ENCODE data around the gene RABL3.
A peak's percentile ranks its signal among the peaks of the same experiment; 100 is the strongest.
"Not testable (repeated sequence)": the region's sequence is repeated elsewhere in the genome, so short reads cannot be mapped to it uniquely, and the experiment has no call there.

Gene RABL3

GRCh38 chr3:120682095-120682681 lies 60.1 kb downstream of the RABL3 start, which contains the start of gene HGD:
Gene HGD, minus strand, starts transcription at chr3:120682239. Its CDS starts 128 bp downstream, at chr3:120682111.
- no peak for DNase-seq

DNA sequence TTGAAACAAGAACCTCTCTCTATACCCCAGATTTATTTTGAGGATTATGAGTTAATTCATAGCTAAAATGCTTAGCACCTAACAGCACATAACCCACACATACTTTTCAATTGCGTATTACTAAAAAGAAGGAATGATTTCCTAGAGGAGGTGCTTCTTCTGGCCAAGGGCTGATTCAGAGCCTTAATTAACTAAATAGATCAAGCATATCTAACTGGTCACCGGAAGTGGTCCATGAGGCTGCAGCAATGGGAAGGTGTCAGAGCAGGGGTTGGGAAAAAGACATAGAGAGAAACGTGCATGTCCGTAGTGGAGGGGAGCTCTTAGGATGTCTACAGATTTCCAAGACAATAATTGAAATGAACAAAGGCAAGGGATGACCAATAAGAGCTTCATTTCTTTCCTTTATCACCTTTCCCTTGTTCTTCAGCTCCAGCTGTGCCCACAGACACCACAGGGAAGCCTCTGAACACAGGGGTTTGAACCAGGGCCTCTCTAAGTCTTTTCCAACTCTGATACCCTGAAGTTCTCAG lies 60.7 kb downstream of the RABL3 start:
- DNase-seq, result no peak

DNA sequence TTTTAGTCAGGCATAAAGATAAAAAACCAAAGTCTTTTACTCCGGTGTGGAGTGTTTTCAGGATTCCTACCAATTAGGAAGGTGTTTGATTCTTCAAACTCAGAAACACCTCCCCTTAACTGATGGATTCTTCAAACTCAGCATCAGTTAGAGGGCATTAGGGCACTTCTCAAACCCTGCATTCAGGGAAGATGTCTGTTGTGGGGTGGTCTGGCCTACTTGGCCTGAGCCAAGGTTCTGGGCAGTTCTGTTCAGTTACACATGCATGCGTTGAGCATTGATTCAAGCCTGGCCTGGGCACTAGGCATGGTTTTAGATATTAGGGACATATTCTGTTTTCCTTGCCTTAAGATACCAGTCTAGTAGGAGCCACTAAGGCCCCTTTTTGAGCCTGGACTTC lies 61.3 kb downstream of the RABL3 start:
- DNase-seq, result no peak

DNA sequence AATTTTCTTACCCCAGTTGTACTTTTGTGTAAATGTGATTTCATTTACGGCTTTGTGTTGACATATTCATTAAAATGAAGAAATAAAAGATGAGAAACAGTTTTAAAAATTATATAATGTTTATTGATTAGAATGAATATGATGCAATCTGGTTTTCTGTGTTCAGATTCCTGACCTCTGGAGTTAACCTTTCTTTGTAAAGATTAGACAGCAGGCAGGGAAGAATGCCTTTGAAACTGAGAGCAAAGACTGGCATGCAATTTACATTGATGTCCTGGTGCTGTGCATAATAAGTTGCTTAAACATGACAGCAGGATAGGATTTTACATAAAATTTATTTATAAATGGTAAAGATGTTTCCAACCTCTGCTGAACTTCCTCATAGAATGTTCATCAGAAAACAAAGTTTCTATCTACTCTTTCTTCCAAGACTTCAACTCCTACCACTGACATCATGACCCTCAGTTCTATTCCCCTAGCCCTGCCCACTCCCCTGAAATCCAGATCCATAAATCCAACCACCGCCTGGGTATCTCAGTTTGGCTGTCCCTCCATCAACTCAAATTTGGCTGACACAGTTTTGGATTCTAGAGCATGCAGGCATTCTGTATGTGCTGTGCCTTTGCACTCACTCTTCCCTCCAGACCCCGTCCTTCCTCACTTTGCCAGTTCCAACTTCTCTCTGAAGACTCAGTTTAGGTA lies 62.0 kb downstream of the RABL3 start:
- DNase-seq, result no peak

- DNase-seq, result no peak
These were observed 63.3 kb downstream of the RABL3 start for GRCh38 chr3:120678984-120679383.

DNA sequence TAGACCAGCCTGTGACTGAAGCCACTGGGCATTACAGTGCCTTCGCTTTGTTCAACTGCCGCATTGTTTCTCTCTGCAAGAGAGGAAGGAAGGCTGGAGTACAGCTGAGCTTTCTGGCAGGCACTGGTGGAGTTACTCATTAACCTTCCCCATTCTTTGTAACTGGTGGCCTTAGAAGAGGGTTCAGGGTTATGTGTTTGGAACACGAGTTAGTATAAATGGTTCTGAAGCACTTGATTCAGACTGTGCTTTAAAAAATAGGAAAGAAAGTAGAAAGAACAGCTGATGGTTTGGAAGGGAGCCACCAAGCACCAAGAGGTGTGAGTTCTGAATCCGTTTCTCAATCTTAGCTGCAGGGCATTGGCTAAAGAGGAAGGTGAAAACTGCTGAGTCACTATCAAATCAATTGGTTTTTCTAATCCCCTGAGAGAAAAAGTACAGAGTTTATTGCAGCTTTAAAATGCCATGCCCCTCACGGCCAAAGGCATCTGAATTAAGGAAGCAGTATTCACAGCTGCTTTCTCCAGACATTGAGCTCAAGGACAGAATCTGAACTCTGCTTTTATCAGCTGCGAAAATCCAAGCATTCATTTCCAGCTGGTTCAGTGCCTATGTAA lies 63.9 kb downstream of the RABL3 start:
- peak; percentile 50 for DNase-seq

GRCh38 chr3:120677193-120677592 lies 65.1 kb downstream of the RABL3 start:
- DNase-seq, result not testable (repeated sequence)

DNA sequence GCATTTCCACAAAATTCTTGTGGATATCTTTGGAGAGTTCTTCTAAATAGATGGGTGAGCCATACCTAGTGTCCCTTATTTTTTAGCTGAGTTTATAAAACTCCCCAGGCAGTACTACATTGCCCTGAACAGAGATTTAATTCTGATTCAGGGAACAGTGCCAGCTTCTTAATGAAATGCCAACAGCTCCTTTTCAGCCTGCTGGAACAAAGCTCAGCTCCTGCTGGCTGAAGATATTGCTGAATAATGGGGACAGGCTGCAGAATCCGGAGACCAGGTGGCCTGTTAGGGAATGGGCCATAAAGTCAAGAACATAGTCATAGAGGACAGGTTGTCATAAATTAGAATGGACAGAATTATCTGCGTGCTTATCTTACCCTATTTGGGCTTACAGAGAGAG lies 69.2 kb downstream of the RABL3 start:
- DNase-seq, result no peak

DNA sequence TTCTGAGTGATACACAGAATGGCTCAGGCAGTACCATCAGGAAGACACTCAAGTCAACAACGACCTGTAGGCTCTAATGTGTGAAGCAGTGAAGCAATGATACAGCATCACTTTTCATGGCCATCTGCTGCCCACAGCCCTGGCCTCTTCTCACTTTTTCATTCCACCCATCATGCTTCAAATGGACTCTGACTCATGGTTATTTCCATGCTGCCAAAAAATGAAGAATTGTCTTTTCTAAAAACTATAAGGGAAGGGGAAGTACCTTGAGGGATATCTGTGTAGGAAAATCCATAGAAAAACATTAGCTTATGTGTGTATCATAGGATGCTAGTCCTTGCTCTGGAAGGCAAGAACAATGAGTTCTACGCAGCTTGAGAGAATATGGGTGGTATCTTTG lies 71.7 kb downstream of the RABL3 start:
- peak; percentile 19 for DNase-seq

- DNase-seq, result no peak
These were observed 77.4 kb downstream of the RABL3 start for GRCh38 chr3:120664926-120665325.

DNA sequence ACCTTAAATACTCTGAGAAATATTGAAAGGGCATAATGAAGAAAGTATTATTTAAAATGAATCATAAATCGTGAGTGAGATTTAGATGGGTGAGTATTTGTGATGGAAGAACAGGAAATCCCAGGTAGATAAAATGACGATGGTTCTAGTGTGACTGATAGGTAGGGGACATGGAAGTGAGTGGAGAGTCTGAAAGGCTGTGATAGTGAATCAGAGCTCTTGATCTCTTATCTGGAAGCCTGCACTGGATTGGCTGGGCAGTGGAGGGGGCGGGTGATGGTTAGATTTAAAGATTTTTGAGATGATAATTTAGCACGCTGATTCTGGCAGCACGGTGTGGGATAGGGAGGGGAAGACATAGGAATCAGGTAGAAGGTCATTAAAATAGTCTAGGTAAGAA lies 80.4 kb downstream of the RABL3 start:
- no peak for DNase-seq

DNA sequence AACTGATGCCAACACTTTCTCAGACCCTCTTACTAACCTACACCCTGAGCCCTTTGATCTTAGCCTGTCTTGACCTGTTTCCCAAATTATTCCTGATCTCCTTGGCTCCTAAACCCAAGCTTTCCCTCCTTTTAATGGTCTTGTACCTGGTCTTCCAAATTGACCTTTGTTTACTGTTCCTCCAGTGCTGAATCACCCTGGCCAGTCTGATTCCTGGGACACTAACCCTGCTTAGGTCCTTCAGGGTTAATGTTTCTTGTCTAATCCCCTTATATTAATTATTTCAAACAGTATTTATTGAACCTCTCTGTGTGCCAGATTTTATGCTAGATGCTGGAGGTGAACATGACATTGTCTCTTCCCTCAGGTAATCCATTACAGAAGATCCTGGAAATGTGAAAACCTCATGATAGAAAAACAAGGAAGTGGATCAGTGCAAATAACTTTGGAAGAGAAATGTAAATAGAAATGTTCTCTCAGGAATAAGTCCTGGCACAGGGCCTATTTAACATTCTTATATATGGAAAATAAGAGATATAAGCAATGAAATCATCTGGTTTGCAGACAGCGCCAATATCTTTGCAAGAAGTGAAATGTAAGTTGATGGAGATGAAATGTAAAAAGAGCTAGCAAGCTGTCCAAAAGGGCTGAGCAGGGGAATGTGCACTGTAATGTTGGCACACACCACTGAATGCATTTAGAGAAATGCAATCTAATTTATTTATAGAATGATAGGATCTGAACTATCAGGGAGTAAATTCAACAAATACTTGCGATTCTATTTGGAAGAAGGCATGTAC lies 81.0 kb downstream of the RABL3 start:
- no peak for DNase-seq

GRCh38 chr3:120659834-120660233 lies 82.5 kb downstream of the RABL3 start:
- DNase-seq, result no peak

- DNase-seq, result peak; percentile 38
These were observed 83.0 kb downstream of the RABL3 start for GRCh38 chr3:120659285-120659684.

DNA sequence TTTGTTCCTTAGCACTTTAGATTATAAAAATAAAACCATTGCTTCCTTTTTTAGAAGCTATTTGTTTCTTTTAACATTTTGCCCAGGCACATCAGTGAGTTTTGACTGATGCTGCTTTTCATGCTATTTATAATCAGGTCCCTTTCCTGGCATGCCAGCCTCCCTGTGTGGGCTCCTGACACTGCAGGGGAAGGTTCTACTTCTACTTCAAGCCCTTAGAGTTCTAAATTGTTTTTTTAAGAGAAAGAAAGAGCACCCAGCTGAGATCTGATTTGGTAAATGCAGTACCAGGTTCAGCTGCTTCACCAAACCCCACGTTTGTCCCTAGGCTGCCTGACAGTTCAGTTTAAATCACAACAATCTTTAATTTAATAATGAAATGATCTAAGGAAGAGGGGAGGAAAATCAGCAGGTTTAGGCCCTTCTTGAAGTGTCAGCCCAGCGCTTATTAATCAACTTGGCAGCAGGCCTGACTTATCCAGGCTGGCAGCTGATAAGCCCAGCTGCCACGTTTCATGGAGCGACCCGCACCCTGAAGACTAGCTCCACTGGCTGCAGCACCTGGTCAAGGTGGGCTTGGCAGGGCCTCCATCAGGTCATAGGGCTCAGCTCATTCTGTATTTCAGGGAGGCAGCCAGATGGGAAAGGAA lies 89.3 kb downstream of the RABL3 start:
- DNase-seq, result no peak

- no peak for DNase-seq
These were observed 90.0 kb downstream of the RABL3 start for GRCh38 chr3:120652281-120652680.

GRCh38 chr3:120650311-120650710 lies 92.0 kb downstream of the RABL3 start:
- DNase-seq, result no peak

DNA sequence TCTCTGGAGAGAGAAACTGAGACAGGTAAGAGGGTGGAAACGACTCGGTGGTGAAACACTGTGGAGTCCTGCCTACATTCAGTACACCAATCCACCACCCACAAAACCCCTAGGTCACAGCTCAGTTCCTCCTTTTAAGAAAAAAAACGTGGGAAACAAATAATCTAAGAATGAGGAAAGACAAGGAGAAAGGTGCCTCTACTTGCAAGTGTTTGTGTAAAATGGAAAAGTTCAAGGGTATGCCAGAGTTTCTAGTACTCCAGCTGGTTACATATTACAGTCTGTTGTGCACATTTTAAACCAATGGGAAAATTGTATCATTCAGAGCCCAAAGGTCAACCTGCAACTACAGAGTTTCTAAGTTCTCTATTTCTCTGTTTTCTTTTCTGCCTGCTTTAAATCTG lies 92.5 kb downstream of the RABL3 start:
- DNase-seq, result no peak

DNA sequence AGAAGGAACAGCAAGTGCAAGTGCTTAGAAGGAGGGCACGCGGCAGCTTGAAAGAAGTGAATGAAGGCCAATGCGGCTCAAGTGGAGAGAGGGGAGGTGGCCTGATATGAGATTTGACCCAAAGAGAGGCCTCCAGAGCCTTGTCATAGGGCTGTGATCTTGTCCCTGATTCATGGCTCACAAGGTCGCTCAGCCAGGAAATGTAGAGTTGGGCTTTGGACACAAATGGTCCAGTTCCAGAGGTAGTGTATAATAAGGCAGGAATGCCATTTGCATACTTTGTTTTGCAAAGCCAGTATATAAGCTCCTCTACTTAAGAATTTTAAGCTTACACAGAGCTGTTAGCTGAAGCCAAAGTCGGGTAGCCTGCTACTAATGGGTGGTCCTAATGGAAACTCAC lies 94.0 kb downstream of the RABL3 start:
- no peak for DNase-seq

DNA sequence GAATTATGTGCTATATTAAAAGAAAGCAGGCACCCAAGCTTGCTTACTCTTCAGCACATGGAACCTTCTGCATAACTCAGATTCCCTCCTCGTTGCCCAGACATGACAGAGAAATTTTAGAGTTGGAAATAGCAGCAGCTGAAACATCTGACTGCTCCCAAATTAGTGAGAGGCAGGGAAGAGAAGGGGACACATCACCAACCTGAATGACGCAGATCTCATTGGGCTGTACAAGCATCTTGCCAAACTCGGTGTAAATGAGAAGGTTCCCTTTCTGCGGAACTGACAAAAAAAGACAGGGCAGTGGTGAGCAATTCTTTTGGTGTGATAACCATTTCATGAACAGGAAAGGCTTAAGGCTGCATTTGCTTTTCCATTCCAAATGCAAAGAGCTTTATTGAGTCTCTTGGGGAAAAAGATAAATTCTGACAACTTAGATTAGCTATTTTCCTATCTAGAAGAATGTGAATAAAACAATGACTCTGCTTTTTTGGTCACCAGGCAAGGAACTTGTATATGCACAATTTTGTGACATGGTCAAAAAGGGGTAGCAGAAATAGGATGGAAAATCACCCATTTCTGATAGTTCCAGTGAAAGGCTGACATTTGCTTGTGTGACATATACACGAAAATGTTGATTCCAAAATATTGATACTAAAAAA lies 95.4 kb downstream of the RABL3 start:
- no peak for DNase-seq

DNA sequence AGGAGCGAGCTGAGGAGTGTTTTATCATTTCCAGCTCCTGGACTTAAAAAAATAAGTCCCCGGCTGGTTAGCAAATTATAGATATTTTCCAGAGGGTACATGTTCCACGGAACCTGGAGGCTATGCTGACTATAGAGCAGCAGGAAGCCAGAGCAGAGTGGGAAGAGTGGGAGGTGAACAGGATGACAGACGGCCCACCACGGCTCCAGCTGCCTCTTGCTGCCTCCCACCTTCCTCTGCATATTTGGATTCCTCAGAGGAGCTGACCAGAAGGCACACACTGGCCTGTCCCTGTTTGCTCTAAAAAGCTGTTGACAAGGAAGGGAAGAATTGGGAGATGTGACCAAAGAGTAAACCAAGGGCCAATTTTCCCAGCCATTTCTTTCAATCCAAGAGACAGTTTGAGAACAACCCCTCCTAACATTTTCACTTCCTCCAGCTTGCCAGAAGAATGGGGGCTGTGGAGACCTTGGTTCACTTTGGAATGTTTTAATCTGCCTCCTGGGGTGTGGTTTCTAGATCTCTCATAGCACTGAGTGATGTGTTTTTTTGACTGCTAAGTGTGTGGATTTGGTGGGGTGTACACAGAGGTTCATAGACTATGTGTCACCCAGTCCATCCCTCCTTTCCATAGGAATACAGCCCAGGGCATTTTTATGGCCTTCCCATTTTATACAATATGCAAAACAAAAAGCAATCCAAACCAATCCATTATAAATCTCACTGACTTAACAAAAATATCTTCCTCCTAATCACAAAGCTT lies 97.1 kb downstream of the RABL3 start:
- DNase-seq, result no peak

Measured in suppressor macrophage treated with lipopolysaccharide for 4 hours (primary cell).